ENCODE data around the gene DPY19L1.
"Not testable (repeated sequence)": the region's sequence is repeated elsewhere in the genome, so short reads cannot be mapped to it uniquely, and the experiment has no call there.

GRCh38 chr7:35079517-35079916, 42.2 kb upstream of the DPY19L1 start:
- TF ChIP-seq, protein P1, sequence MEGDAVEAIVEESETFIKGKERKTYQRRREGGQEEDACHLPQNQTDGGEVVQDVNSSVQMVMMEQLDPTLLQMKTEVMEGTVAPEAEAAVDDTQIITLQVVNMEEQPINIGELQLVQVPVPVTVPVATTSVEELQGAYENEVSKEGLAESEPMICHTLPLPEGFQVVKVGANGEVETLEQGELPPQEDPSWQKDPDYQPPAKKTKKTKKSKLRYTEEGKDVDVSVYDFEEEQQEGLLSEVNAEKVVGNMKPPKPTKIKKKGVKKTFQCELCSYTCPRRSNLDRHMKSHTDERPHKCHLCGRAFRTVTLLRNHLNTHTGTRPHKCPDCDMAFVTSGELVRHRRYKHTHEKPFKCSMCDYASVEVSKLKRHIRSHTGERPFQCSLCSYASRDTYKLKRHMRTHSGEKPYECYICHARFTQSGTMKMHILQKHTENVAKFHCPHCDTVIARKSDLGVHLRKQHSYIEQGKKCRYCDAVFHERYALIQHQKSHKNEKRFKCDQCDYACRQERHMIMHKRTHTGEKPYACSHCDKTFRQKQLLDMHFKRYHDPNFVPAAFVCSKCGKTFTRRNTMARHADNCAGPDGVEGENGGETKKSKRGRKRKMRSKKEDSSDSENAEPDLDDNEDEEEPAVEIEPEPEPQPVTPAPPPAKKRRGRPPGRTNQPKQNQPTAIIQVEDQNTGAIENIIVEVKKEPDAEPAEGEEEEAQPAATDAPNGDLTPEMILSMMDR (IDR thresholded peaks at IDR 0.05): not testable (repeated sequence)
- TF ChIP-seq POLR2A (IDR thresholded peaks at IDR 0.05): not testable (repeated sequence)

Data from Peyer's patch (tissue), 4 donors.